HG02943 (cell line): ENCODE measurements around the gene FIBP.

Source experiments
- ATAC-seq: cut with Tn5 transposase; IDR thresholded peaks from one replicate; pipeline ENCODE4 v1.9.1; 2021; ENCODE audit warnings: mild to moderate bottlenecking, low read depth, moderate library complexity; ENCODE audit not compliant: unreplicated experiment

Gene FIBP

DNA sequence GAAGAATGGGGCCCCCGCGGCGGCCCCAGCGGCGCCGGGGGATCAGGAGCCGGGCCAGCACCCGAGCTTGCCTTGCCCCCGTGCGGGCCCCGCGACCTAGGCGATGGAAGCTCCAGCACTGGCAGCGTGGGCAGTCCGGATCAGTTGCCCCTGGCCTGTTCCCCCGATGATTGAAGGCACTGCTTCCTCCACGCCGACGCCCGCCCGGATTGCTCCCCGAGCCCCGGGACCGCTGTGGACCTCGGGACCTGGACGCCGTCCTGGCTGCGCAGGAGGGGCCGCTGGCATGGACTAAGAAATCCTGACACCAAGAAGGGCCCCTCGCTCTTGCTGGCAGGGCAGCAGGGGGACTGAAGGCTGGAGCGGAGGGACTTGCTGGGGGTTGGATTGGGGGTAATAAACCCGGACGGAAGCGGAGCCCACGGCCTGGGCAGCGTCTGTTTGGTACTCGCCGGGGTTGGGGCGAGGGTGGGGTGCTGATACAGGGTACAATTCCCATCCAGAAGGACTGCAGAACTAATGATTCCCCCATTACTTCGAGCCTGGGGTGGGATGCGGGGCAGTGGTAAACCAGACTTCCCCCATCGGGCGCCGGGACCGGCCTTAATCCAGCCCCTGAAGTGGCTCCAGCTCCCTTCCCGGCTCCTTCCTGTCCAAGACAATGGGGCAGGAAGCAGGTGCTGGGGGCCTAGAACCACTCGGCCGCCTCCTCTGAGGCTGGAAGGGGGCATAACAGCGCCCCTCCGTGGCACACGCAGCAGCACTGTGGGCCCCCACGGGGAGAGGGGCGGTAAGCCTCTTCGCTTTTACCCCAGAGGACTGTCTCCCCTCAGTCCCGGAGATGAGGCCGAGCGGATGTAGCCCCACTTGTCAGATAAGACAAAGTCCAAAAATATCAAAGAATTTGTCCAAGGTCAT lies 3.2 kb upstream of the FIBP start:
- ATAC-seq: no peak

DNA sequence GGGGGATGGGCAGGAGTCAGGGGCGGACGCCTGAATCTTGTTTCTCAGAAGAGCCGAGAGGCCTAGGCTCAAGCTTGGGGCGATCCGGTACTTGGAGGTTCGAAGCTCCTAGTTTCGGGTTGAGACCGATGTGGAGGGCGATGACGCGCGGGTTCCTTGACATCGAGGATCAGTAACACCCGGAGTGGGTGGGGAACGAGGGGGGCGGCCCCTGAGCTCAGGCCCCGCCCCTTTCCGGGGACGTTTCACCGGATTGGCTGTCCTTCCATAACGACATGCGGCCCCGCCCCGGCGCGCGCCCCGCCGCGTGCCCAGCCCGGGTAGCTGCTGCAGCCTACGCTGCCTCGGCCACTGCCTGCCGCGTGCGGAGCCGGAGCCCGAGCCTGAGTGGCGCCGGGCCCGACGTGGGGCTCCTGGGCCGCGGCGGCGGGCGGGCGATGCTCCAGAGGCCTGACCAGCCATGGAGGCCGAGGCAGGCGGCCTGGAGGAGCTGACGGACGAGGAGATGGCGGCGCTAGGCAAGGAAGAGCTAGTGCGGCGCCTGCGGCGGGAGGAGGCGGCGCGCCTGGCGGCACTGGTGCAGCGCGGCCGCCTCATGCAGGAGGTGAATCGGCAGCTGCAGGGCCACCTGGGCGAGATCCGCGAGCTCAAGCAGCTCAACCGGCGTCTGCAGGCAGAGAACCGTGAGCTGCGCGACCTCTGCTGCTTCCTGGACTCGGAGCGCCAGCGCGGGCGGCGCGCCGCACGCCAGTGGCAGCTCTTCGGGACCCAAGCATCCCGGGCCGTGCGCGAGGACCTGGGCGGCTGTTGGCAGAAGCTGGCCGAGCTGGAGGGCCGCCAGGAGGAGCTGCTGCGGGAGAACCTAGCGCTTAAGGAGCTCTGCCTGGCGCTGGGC lies 2.3 kb upstream of the FIBP start, which contains the start of gene CCDC85B:
Gene CCDC85B, plus strand, starts transcription at position 350 of the 895 bp plus-strand sequence. Its CDS starts 111 bp downstream, at position 461.
- ATAC-seq: peak; percentile 45

DNA sequence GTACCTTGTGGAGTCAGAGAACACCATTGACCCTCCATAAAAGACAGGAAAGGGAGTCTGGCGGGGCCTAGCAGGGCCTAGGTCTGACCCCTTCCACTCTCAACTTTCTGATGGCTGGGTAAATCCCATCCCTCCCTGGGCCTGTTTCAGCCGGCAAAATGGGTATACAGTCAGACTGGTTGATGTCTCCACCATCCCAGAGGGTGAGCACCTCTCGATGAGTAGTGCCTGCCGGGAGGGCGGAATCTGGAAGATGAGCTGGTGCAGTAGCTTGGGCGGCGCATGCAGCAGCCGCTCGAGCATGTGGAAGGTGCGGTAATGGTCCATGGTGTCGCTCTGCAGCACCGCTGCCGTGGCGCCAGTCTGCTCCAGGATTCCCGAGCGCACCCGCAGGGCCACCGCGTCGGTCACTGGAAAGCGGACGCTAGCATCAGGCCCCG lies 528 bp downstream of the FIBP start:
- no peak for ATAC-seq

DNA sequence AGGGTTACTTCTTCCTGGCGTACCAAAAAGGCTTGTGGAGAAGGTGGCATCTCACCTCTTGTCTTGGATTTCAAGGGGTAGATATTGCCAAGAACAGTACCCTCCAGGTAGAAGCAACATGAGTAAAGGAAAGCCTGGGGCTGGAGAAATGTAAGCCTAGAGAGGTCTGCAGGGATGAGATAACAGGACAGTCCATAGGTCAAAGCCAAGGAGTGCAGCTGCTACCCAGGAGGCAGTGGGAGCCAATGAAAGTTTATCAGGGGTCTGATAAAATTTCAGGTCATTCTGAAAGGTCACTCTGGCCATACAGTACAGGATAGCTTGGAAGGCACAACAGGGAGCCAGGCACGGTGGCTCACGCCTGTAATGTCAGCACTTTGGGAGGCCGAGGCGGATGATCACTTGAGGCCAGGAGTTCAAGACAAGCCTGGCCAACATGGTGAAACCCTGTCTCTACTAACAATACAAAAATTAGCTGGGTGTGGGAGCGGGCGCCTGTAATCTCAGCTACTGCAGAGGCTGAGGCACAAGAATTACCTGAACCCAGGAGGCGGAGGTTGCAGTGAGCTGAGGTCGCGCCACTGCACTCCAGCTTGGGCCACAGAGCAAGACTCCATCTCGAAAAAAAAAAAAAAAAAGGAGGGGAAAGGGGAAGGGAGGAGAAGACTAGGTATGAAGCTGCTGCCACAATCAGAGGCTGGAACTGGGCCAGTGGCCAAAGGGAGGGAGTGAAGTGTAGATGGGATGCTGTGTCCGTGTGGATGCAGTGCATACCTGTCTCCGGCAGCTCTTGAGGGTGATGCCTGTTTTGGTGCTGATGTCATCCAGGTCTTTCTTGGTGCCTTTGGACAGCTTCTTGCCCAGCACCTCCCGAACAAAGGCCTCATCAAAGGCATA lies 1.2 kb downstream of the FIBP start:
- no peak for ATAC-seq

DNA sequence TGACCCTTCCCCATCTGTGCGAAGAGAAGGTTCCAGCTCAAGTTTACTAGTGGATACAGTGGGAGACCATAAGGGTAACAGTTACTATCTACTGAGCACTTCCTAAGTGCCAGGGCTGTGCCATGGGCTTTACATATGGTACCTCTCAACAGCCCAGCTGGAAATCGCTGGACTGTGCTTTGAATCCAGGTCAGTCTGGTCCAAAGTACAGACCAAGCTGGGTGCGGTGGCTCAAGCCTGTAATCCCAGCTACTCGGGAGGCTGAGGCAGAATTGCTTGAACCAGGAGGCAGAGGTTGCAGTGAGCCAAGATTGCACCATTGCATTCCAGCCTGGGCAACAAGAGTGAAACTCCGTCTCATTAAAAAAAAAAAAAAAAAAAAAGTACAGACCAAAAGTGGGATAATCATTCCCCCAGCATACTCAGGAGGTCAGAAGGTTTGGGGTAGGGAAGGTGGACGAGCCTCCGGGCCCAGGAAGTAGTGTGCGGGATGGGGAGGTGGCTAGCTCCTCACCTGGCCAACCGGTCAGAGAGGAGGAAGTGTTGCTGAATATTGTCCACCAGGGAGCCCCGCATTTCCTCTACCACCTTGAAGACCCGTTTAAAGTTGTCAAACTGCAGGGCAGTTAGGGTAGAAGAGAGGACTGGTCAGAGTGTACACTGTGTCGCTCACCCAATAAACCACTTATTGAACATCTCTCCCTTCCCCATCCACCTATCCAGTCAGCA lies 2.3 kb downstream of the FIBP start:
- ATAC-seq: no peak

DNA sequence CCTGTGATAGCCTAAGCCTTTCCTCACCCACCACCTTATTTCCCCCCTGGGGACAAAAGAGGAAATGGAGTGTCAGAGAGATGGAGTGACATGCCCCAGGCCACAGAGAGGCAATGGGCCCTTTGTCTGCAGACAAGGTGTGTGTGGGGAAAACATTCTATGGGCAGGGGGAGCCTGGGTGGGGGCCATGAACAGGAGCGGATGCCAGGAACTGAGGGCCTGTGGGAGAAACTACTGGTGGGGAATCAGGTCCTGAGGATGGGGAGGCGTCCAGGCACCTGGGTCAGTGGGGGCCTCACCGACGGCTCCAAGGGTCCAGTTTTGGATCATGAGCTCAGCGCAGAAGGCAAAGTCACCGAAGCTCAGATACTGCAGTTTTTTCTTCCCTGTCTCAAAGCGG lies 3.0 kb downstream of the FIBP start:
- no peak for ATAC-seq

DNA sequence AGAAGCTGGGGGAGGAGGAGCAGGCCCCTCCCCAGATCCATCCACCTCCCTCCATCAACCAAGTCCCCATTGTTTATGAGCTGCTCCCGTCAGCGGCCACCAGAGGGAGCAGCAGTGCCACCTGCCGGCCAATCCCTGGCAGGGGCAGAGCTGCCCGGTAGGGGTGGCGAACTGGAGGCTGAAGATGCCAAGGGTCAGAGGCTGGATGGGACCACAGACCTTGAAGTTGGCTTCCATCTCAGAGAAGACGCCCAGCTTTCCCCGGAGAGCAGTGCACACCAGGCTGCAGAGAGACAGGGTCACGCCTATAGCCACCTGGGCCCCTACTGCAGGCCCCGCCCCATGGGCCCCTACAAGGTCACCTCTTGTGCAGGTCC lies 3.6 kb downstream of the FIBP start:
- ATAC-seq: no peak

DNA sequence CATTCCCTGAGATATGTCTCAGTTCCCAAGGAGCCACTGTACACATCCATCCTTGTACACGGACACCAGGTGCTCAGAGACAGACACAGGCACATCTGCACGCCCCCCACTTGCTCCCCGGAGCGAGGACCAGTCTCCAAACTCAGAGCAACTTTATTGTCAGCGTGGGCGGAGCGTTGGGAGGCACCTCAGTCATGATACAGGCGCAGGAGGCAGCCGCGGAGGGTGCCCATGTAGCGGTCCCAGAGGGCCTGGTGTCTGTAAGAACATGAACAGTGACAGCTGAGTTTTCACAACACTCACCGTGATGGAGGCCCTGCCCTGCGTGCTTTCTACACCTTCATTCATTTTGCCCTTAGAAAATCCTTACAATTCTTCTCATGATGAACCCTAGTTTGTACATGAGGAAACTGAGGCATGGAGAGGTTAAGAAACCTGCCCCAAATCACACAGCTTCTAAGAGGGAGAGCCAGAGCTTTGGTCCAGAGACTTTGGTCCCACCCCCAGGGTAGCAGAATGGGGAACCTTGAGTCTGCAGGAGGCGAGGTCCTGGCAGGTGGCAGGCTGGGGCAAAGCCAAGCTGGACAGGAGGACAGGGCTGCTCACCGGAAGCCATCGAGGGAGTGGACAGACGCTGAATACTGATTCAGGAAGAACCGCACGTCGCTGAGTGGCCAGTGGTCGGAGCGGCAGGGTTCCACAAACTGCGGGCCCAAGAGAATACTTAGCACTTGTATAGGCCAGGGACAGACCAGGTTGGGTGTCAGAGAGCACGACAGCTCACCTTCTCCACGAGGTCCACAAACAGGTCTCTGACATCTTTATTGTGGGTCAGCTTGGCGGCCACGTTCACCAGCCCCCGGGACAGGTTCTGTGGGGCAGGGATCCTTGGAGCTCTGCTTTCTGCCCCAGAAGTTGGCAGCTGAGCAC lies 4.2 kb downstream of the FIBP start:
- no peak for ATAC-seq

DNA sequence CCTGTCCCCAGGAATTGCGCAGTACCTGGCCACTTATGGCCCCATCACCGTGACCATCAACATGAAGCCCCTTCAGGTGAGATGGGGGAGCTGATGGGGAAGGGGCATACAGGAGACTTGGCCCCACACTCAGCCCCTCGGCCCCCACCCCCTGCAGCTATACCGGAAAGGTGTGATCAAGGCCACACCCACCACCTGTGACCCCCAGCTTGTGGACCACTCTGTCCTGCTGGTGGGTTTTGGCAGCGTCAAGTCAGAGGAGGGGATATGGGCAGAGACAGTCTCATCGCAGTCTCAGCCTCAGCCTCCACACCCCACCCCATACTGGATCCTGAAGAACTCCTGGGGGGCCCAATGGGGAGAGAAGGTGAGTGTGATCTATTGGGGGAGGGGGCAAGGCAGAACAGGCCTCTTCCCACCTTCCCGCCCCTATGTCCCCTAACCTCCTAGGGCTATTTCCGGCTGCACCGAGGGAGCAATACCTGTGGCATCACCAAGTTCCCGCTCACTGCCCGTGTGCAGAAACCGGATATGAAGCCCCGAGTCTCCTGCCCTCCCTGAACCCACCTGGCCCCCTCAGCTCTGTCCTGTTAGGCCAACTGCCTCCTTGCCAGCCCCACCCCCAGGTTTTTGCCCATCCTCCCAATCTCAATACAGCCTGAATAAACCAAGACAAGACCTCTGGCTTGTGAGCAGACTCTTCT lies 5.1 kb downstream of the FIBP start:
- no peak for ATAC-seq

DNA sequence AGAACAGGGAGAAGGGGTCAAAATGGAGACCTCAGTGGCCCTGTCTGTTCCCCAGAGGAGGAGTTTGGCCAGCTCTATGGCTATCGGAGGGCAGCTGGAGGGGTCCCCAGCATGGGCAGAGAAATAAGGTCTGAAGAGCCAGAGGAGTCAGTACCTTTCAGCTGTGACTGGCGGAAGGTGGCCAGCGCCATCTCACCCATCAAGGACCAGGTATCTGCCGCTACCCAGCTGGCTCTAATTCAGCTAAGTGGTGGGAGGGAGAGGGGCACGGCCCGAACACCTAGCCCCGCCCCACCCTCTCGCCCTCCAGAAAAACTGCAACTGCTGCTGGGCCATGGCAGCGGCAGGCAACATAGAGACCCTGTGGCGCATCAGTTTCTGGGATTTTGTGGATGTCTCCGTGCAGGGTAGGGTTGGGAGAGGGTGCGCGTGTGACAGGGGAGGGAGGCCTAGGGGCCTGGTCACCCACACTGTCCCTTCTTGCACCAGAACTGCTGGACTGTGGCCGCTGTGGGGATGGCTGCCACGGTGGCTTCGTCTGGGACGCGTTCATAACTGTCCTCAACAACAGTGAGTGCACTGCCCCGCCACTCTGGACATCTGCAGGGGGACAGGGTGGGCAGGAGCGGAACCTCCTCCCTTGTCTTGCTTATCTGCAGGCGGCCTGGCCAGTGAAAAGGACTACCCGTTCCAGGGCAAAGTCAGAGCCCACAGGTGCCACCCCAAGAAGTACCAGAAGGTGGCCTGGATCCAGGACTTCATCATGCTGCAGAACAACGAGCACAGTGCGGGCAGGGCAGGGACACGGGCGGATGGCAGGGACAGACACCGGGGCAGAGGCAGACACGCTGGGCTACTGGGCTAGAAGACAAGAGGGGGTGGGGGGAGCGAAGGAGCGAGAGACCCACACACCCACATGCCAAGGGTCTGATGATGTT lies 5.9 kb downstream of the FIBP start:
- ATAC-seq: no peak

DNA sequence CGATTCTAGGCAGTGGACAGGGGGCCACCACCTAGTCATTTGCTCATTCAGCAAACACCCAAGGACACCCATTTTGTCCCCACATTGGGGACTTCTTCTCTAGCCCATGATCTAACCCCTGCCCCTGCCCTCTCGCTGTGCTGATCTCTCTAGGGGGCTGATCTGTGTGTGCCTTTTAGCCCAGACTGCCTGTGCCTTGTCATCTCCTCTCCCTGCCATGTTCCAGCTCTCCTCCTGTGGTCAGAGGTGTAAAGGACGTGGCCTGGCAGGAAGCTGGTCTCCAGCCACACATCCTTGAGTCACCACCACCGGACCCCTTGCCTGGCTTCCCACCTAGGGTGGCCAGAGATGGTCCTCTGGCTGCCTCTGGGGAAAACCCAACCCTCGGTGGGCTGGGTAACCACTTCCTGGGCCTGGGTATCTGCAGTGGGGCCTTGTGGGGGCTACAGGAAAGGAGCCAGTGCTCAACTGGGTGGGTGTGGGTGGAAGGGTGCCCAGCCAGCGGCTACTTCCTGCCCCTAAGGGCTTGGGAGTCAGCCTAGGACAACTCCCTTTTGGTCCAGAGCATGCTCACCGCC lies 7.3 kb downstream of the FIBP start:
- ATAC-seq: no peak

DNA sequence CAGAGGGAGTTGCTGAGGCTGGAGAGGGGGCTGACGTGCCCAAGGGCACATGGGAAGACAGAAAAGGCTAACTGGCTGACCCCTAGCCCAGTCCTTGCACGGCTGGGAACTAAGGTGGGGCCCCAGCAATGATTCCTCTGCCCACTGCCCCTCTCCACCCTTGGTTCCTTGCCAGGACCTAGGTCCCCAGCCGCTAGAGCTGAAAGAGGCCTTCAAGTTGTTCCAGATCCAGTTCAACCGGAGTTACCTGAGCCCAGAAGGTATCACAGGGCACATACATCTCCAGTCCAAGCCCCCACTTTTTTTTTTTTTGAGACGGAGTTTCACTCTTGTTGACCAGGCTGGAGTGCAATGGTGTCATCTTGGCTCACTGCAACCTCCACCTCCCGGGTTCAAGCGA lies 8.2 kb downstream of the FIBP start:
- no peak for ATAC-seq

DNA sequence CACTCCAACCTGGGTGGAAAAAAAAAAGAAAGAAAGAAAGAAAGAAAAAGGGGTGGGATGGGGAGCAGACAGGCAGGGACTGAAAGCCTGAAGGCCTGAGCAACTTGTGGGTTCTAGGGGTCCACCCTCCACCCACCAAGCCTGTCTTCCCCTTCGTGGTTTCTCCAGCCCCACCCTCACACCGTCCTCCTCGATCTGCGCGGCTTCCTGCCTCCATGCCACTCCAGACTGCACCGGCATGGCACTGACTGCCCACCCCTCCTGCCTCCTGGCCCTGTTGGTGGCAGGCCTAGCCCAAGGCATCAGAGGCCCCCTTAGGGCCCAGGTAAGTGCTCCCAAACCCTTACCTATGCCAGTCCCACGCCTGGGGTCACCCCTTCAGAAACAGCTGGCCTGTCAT lies 8.7 kb downstream of the FIBP start, which contains the start of gene CTSW:
Gene CTSW, plus strand, starts transcription at position 221 of the 400 bp plus-strand sequence. Its CDS starts 18 bp downstream, at position 239.
- no peak for ATAC-seq

DNA sequence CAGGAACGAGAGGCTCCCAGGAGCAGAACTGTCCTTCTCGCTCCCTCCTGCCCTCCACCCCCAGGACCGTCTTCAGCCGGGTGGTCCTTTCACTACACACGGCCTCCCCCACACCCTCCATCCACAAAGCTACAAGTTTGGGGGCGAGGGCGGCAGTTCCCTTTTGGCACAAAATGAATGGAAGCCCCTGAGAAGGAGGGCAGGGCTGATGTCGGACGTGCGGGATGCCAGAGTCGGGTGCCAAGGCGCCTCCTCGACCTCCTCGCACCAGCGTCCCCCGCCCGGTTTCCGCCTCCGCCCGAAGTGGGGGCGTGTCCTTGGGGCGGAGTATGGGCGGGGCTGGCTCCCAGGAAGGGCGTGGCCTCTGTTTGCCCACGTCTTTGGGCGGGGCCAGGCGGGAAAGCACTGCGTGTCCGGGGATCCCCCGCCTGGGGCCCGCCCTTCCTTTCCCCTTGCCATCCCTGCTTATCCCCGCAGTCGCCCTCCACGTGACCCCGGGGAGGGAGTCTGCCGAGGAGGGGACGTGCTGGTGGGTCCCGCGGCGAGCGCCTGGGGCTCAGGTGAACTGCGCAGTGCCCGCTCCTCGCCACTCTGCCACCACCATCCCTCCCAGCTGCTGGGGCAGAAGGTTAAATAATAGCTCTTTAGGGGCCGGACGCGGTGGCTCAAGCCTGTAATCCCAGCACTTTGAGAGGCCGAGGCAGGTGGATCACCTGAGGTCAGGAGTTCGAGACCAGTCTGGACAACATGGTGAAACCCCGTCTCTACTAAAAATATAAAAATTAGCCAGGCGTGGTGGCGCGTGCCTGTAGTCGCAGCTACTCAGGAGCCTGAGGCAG lies 14.7 kb downstream of the FIBP start:
- peak; percentile 66 for ATAC-seq

DNA sequence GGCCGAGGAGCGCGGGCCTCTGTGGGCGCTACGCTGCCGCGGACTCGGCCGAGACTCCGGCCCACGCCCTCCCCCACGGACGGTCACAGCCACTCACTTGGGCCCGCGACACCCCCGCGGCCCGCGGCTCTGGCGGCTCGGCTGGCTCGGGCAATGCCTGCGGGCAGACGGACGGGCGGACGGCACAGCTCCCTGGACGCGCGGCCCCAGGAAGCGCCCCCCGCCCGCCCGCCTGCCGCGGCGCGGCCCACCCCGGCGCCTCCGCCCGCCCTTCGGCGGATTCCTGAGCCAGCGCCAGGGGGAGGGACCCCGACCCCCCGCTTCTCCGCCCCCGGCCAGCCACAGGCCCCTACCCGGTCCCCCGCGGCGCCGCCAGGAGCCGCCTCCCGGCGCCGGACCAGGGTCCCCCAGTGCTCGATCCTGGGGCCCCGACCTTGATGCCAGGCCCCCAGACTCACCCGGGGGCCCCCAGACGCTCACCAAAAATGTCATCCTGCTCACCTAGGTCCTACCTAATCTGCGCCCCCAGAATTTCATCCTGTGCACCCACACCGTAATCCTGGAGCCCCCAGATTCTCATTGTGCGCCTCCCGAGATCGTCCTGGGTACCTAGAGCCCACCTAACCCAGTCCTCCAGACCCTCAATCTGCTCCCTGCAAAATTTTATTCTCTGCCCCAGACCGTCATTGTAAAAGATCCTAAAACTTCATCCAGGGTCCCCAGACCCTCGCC lies 15.5 kb downstream of the FIBP start, which contains the start of gene EFEMP2:
Gene EFEMP2, minus strand, starts transcription at position 215 of the 732 bp plus-strand sequence. CDS start 446 bp downstream, outside the sequence.
- ATAC-seq: no peak
